Activated CD4-positive, alpha-beta memory T cell treated with anti-CD3 and anti-CD28 coated beads, Interleukin-2, amount 10 ng/mL, durations not matched to agents 7 days and 5 days (primary cell): ENCODE data around the gene FAM227A. TPM values are rescaled to one million over a fixed set of nuclear protein-coding genes. Genes with fewer than 3 reads are reported as not detected.
A peak's percentile ranks its signal among the peaks of the same experiment; 100 is the strongest.

Experiments
- CTCF ChIA-PET: fragments of 350-600 bp; sonication (Branson Sonifier 250); formaldehyde crosslinking; loops from one replicate; lab custom pipeline; 2021; ENCODE audit warnings: antibody characterized with exemption, inconsistent platforms; lab: Charles Lee
- POLR2A ChIA-PET: fragments of 350-600 bp; sonication (Branson Sonifier 250); formaldehyde crosslinking; loops from one replicate; lab custom pipeline; 2021; ENCODE audit warnings: antibody characterized with exemption; lab: Charles Lee
- DNase-seq: peaks from one replicate; pipeline ENCODE4 v3.0.0-alpha.2; 2020
- H3K27ac Mint-ChIP-seq: one replicate; pipeline ENCODE4 v1.8.0; 2021; ENCODE audit warnings: mild to moderate bottlenecking, mixed read lengths
- H3K27me3 Mint-ChIP-seq: one replicate; pipeline ENCODE4 v1.8.0; 2021; ENCODE audit warnings: mixed read lengths
- H3K36me3 Mint-ChIP-seq: one replicate; pipeline ENCODE4 v1.8.0; 2021; ENCODE audit warnings: low read depth, mixed read lengths
- H3K4me1 Mint-ChIP-seq: one replicate; pipeline ENCODE4 v1.8.0; 2021; ENCODE audit warnings: mixed read lengths
- H3K4me3 Mint-ChIP-seq: one replicate; pipeline ENCODE4 v1.8.0; 2021; ENCODE audit warnings: mild to moderate bottlenecking, mixed read lengths
- H3K9me3 Mint-ChIP-seq: one replicate; pipeline ENCODE4 v1.8.0; 2021; ENCODE audit warnings: mixed read lengths
- total RNA-seq, 2 experiments: library from RNA; stranded (reverse); gene quantifications; one replicate each; pipeline ENCODE4 v1.2.3, GENCODE V29; 2021

The FAM227A gene
- total RNA-seq, 2 experiments from 2014 or later, result 0.10 to 0.45 TPM

GRCh38 chr22:38696606-38697424 lies 40.6 kb upstream of the FAM227A start:
- peaks cover 69% of the 10 kb centered on the region for H3K4me1 Mint-ChIP-seq
- H3K9me3 Mint-ChIP-seq, result no peaks in the 10 kb centered on the region
- POLR2A ChIA-PET, result interaction anchor here (0.9 to 9.9 kb wide), 11 partner anchors 8 to 623 kb away, joined by 3 to 139 read pairs (median 5); partner anchors contain the start of genes GTPBP1, RPL3, SUN2 and TOMM22
- H3K36me3 Mint-ChIP-seq, result peaks cover 68% of the 10 kb centered on the region
- CTCF ChIA-PET, result interaction anchor here (0.5 to 2.1 kb wide), 6 partner anchors 9 to 67 kb away, joined by 3 to 10 read pairs (median 4); partner anchors contain the start of genes GTPBP1 and TOMM22
- H3K27ac Mint-ChIP-seq, result peak overlapping the region; percentile 98
- peak overlapping the region; percentile 96 for H3K4me3 Mint-ChIP-seq
- H3K27me3 Mint-ChIP-seq, result no peaks in the 10 kb centered on the region
- peak; percentile 61 for DNase-seq

- POLR2A ChIA-PET, result interaction anchor here (5.4 to 9.9 kb wide), 3 partner anchors 12 to 59 kb away, joined by 34 to 139 read pairs (median 50); partner anchors contain the start of genes SUN2 and TOMM22
- H3K4me3 Mint-ChIP-seq, result no peak overlapping the region
- no peaks in the 10 kb centered on the region for H3K9me3 Mint-ChIP-seq
- H3K27me3 Mint-ChIP-seq, result no peaks in the 10 kb centered on the region
- no peak for DNase-seq
- peaks cover 70% of the 10 kb centered on the region for H3K4me1 Mint-ChIP-seq
- H3K27ac Mint-ChIP-seq, result no peak overlapping the region
- CTCF ChIA-PET, result interaction anchor here (0.7 to 2.9 kb wide), 3 partner anchors 11 to 25 kb away, joined by 3 to 11 read pairs (median 4); partner anchors contain the start of genes GTPBP1 and TOMM22
- H3K36me3 Mint-ChIP-seq, result peaks cover 71% of the 10 kb centered on the region
Observed at GRCh38 chr22:38694940-38695339, 38.7 kb upstream of the FAM227A start.

GRCh38 chr22:38694049-38694448 lies 37.9 kb upstream of the FAM227A start:
- H3K27ac Mint-ChIP-seq, result no peak overlapping the region
- CTCF ChIA-PET, result interaction anchor here (1.3 to 2.9 kb wide), 2 partner anchors 12 kb away, joined by 3 to 11 read pairs; partner anchors contain the start of genes GTPBP1 and TOMM22
- H3K4me3 Mint-ChIP-seq, result no peak overlapping the region
- H3K9me3 Mint-ChIP-seq, result no peaks in the 10 kb centered on the region
- peaks cover 68% of the 10 kb centered on the region for H3K36me3 Mint-ChIP-seq
- no peak for DNase-seq
- no peaks in the 10 kb centered on the region for H3K27me3 Mint-ChIP-seq
- POLR2A ChIA-PET, result interaction anchor here (1.8 to 9.9 kb wide), 2 partner anchors 11 to 12 kb away, joined by 9 to 139 read pairs; partner anchors contain the start of genes GTPBP1 and TOMM22
- H3K4me1 Mint-ChIP-seq, result peaks cover 63% of the 10 kb centered on the region

- H3K4me1 Mint-ChIP-seq, result peaks cover 22% of the 10 kb centered on the region
- H3K9me3 Mint-ChIP-seq, result no peaks in the 10 kb centered on the region
- CTCF ChIA-PET, result interaction anchor here (0.9 kb wide), 1 partner anchor 10 kb away, joined by 3 read pairs; no protein-coding TSS in a partner anchor
- no peak for DNase-seq
- POLR2A ChIA-PET, result interaction anchor here (1.1 to 2.9 kb wide), 2 partner anchors 9 to 17 kb away, joined by 3 to 13 read pairs; no protein-coding TSS in a partner anchor
- H3K36me3 Mint-ChIP-seq, result peaks cover 68% of the 10 kb centered on the region
- no peaks in the 10 kb centered on the region for H3K27me3 Mint-ChIP-seq
- no peak overlapping the region for H3K27ac Mint-ChIP-seq
- no peak overlapping the region for H3K4me3 Mint-ChIP-seq
Observed at GRCh38 chr22:38689651-38690050, 33.5 kb upstream of the FAM227A start.

GRCh38 chr22:38685761-38686160 lies 29.6 kb upstream of the FAM227A start:
- Mint-ChIP-seq H3K27me3 (no peaks in the 10 kb centered on the region), H3K9me3 (no peaks in the 10 kb centered on the region), H3K27ac (no peak overlapping the region), H3K4me1 (peaks cover 27% of the 10 kb centered on the region), H3K4me3 (no peak overlapping the region), H3K36me3 (peaks cover 64% of the 10 kb centered on the region)
- CTCF ChIA-PET, result no interaction called here
- DNase-seq, result no peak
- POLR2A ChIA-PET, result interaction anchor here (0.9 to 6.4 kb wide), 2 partner anchors 10 to 24 kb away, joined by 3 to 139 read pairs; partner anchors contain the start of gene JOSD1

- Mint-ChIP-seq H3K27ac (no peak overlapping the region), H3K36me3 (peaks cover 64% of the 10 kb centered on the region), H3K9me3 (no peaks in the 10 kb centered on the region), H3K4me1 (peaks cover 25% of the 10 kb centered on the region), H3K4me3 (no peak overlapping the region), H3K27me3 (no peaks in the 10 kb centered on the region)
- POLR2A ChIA-PET, result interaction anchor here (0.7 to 6.4 kb wide), 4 partner anchors 11 to 73 kb away, joined by 3 to 139 read pairs (median 3); partner anchors contain the start of gene JOSD1
- CTCF ChIA-PET, result interaction anchor here (0.7 kb wide), 1 partner anchor 33 kb away, joined by 3 read pairs; no protein-coding TSS in a partner anchor
- DNase-seq, result no peak
Observed at GRCh38 chr22:38684895-38685294, 28.7 kb upstream of the FAM227A start.

GRCh38 chr22:38681582-38682335 lies 25.6 kb upstream of the FAM227A start, which contains the start of gene TOMM22:
Gene TOMM22, plus strand, starts transcription at chr22:38681957. Its CDS starts 22 bp downstream, at chr22:38681979.
- Mint-ChIP-seq H3K9me3 (no peaks in the 10 kb centered on the region), H3K4me1 (peaks cover 25% of the 10 kb centered on the region), H3K27ac (peak within 1 kb of the TSS; percentile 95), H3K4me3 (peak within 1 kb of the TSS; percentile 100), H3K36me3 (peaks cover 39% of the 10 kb centered on the region), H3K27me3 (no peaks in the 10 kb centered on the region)
- DNase-seq, result peak; percentile 85
- CTCF ChIA-PET, result interaction anchor here (0.6 to 2.8 kb wide), 16 partner anchors 11 to 630 kb away, joined by 3 to 17 read pairs (median 6); partner anchors contain the start of genes CBY1, FAM227A and GTPBP1
- POLR2A ChIA-PET, result interaction anchor here (0.6 to 6.4 kb wide), 17 partner anchors 9 to 315 kb away, joined by 3 to 139 read pairs (median 4); partner anchors contain the start of genes CBY1, DMC1, FAM227A and GTPBP1

GRCh38 chr22:38675833-38676232 lies 19.6 kb upstream of the FAM227A start:
- H3K27me3 Mint-ChIP-seq, result no peaks in the 10 kb centered on the region
- peaks cover 14% of the 10 kb centered on the region for H3K36me3 Mint-ChIP-seq
- no peak for DNase-seq
- no peak overlapping the region for H3K27ac Mint-ChIP-seq
- CTCF ChIA-PET, result no interaction called here
- POLR2A ChIA-PET, result no interaction called here
- no peaks in the 10 kb centered on the region for H3K9me3 Mint-ChIP-seq
- no peaks in the 10 kb centered on the region for H3K4me1 Mint-ChIP-seq
- no peak overlapping the region for H3K4me3 Mint-ChIP-seq

GRCh38 chr22:38674888-38675287 lies 18.7 kb upstream of the FAM227A start:
- ChIA-PET CTCF (no interaction called here), POLR2A (no interaction called here)
- Mint-ChIP-seq H3K4me1 (no peaks in the 10 kb centered on the region), H3K27ac (no peak overlapping the region), H3K4me3 (no peak overlapping the region), H3K27me3 (no peaks in the 10 kb centered on the region), H3K9me3 (no peaks in the 10 kb centered on the region), H3K36me3 (peaks cover 17% of the 10 kb centered on the region)
- no peak for DNase-seq

GRCh38 chr22:38657045-38657909 lies 1.1 kb upstream of the FAM227A start:
- no peaks in the 10 kb centered on the region for H3K9me3 Mint-ChIP-seq
- CTCF ChIA-PET, result interaction anchor here (0.8 to 1.5 kb wide), 3 partner anchors 24 to 97 kb away, joined by 3 to 8 read pairs (median 4); partner anchors contain the start of gene TOMM22
- peak overlapping the region; percentile 86 for H3K27ac Mint-ChIP-seq
- peak overlapping the region; percentile 86 for H3K4me3 Mint-ChIP-seq
- POLR2A ChIA-PET, result interaction anchor here (0.8 to 1.6 kb wide), 5 partner anchors 23 to 879 kb away, joined by 3 to 9 read pairs (median 3); partner anchors contain the start of gene TOMM22
- no peaks in the 10 kb centered on the region for H3K27me3 Mint-ChIP-seq
- H3K36me3 Mint-ChIP-seq, result no peaks in the 10 kb centered on the region
- H3K4me1 Mint-ChIP-seq, result peaks cover 27% of the 10 kb centered on the region
- peak; percentile 45 for DNase-seq

- peak overlapping the region; percentile 86 for H3K27ac Mint-ChIP-seq
Observed at GRCh38 chr22:38655519-38656255, 505 bp downstream of the FAM227A start.

More at GRCh38 chr22:38655519-38656255, 505 bp downstream of the FAM227A start:
- no peaks in the 10 kb centered on the region for H3K36me3 Mint-ChIP-seq
- ChIA-PET CTCF (no interaction called here), POLR2A (no interaction called here)
- H3K4me3 Mint-ChIP-seq, result peak overlapping the region; percentile 86
- no peaks in the 10 kb centered on the region for H3K9me3 Mint-ChIP-seq
- H3K27me3 Mint-ChIP-seq, result no peaks in the 10 kb centered on the region
- DNase-seq, result no peak
- peaks cover 27% of the 10 kb centered on the region for H3K4me1 Mint-ChIP-seq
